ENCODE results near the gene CLEC19A.

The CLEC19A gene

GRCh38 chr16:19344224-19344801 is 58.8 kb downstream of the CLEC19A start:
- in situ Hi-C loops (cut with MboI; ENCODE audit: low pct_unique_long_range_greater_than_20kb, low sequenced_read_pairs, unreplicated experiment), result no loop called here

GRCh38 chr16:19344980-19345379 is 59.4 kb downstream of the CLEC19A start:
- in situ Hi-C loops (cut with MboI; ENCODE audit: low pct_unique_long_range_greater_than_20kb, low sequenced_read_pairs, unreplicated experiment), result no loop called here
- TF ChIP-seq CTCF (IDR thresholded peaks at IDR 0.05; ENCODE audit: extremely low read depth, insufficient read depth, missing control alignments), result no peak
- no peak for DNase-seq (ENCODE audit: low spot score)

More at GRCh38 chr16:19344224-19344801, 58.8 kb downstream of the CLEC19A start:
- no peak for DNase-seq (ENCODE audit: low spot score)
- TF ChIP-seq CTCF (IDR thresholded peaks at IDR 0.05; ENCODE audit: extremely low read depth, insufficient read depth, missing control alignments), result no peak

- no peak for DNase-seq (ENCODE audit: low spot score)
- in situ Hi-C loops (cut with MboI; ENCODE audit: low pct_unique_long_range_greater_than_20kb, low sequenced_read_pairs, unreplicated experiment), result no loop called here
- TF ChIP-seq CTCF (IDR thresholded peaks at IDR 0.05; ENCODE audit: extremely low read depth, insufficient read depth, missing control alignments), result no peak
Observed at GRCh38 chr16:19346335-19346922, 60.9 kb downstream of the CLEC19A start.

GRCh38 chr16:19348125-19348524 is 62.6 kb downstream of the CLEC19A start:
- in situ Hi-C loops (cut with MboI; ENCODE audit: low pct_unique_long_range_greater_than_20kb, low sequenced_read_pairs, unreplicated experiment), result no loop called here
- DNase-seq (ENCODE audit: low spot score), result no peak
- no peak for TF ChIP-seq CTCF (IDR thresholded peaks at IDR 0.05; ENCODE audit: extremely low read depth, insufficient read depth, missing control alignments)

GRCh38 chr16:19348578-19349315 is 63.2 kb downstream of the CLEC19A start:
- no peak for DNase-seq (ENCODE audit: low spot score)
- in situ Hi-C loops (cut with MboI; ENCODE audit: low pct_unique_long_range_greater_than_20kb, low sequenced_read_pairs, unreplicated experiment), result no loop called here
- TF ChIP-seq CTCF (IDR thresholded peaks at IDR 0.05; ENCODE audit: extremely low read depth, insufficient read depth, missing control alignments), result no peak

GRCh38 chr16:19354371-19354770 is 68.8 kb downstream of the CLEC19A start:
- in situ Hi-C loops (cut with MboI; ENCODE audit: low pct_unique_long_range_greater_than_20kb, low sequenced_read_pairs, unreplicated experiment), result no loop called here
- DNase-seq (ENCODE audit: low spot score), result no peak

More at GRCh38 chr16:19354371-19354770, 68.8 kb downstream of the CLEC19A start:
- no peak for TF ChIP-seq CTCF (IDR thresholded peaks at IDR 0.05; ENCODE audit: extremely low read depth, insufficient read depth, missing control alignments)
